HepG2 (cell line): ENCODE data around the gene ZNF277.

Experiments used
- EP300 ChIP-seq, 3 experiments: sonication (generic) in 1 of 3; formaldehyde crosslinking in 1 of 3; IDR thresholded peaks; 2 replicates each; pipeline versions ENCODE4 v1.5.1 to v1.6.1; 2011 to 2020; ENCODE audit warnings: low read depth in 2 of 3, low read length in 2 of 3, borderline replicate concordance in 1 of 3, improper control_type of control experiment in 1 of 3, mild to moderate bottlenecking in 1 of 3, missing genetic modification reagents in 1 of 3, moderate library complexity in 1 of 3
- FOXA1 ChIP-seq, 2 experiments: fragments of 450-650 bp in 1 of 2; sonication (generic) in 1 of 2; formaldehyde crosslinking in 1 of 2; IDR thresholded peaks; 2 replicates each; pipeline versions ENCODE4 v1.4.0 to v1.6.1; 2016 to 2020; ENCODE audit warnings: missing genetic modification reagents in 1 of 2
- FOXJ3 ChIP-seq: sonication (generic); formaldehyde crosslinking; IDR thresholded peaks from 2 replicates; pipeline ENCODE4 v1.4.0; 2020; ENCODE audit warnings: missing genetic modification reagents, mild to moderate bottlenecking, borderline replicate concordance
- RFX5 ChIP-seq: IDR thresholded peaks from 2 replicates; pipeline ENCODE4 v1.6.1; 2011; ENCODE audit warnings: low read depth, low read length, improper control_type of control experiment
- TCF7L2 ChIP-seq: IDR thresholded peaks from 2 replicates; pipeline ENCODE4 v1.6.1; 2011; ENCODE audit warnings: mild to moderate bottlenecking, low read depth, low read length, moderate library complexity
- ZNF335 ChIP-seq: sonication (generic); formaldehyde crosslinking; IDR thresholded peaks from 2 replicates; pipeline ENCODE4 v1.4.0; 2020; ENCODE audit warnings: missing genetic modification reagents
- ZNF432 ChIP-seq: sonication (generic); formaldehyde crosslinking; IDR thresholded peaks from 2 replicates; pipeline ENCODE4 v1.5.0; 2020; ENCODE audit warnings: missing genetic modification reagents, mild to moderate bottlenecking, borderline replicate concordance
- ZSCAN31 ChIP-seq: sonication (generic); formaldehyde crosslinking; IDR thresholded peaks from 2 replicates; pipeline ENCODE4 v1.5.0; 2020; ENCODE audit warnings: low read depth, mild to moderate bottlenecking, missing genetic modification reagents
- TF ChIP-seq, protein P1 (sequence below): sonication (generic); formaldehyde crosslinking; conservative IDR thresholded peaks from 2 replicates; pipeline ENCODE4 v1.4.0; 2020; ENCODE audit warnings: missing genetic modification reagents
- TF ChIP-seq, protein P2 (sequence below): sonication (generic); formaldehyde crosslinking; conservative IDR thresholded peaks from 2 replicates; pipeline ENCODE4 v1.4.0; 2020; ENCODE audit warnings: missing genetic modification reagents
- TF ChIP-seq, protein P3 (sequence below): sonication (generic); formaldehyde crosslinking; IDR thresholded peaks from 2 replicates; pipeline ENCODE4 v1.5.1; 2020; ENCODE audit warnings: missing genetic modification reagents, mild to moderate bottlenecking, borderline replicate concordance

DNA sequence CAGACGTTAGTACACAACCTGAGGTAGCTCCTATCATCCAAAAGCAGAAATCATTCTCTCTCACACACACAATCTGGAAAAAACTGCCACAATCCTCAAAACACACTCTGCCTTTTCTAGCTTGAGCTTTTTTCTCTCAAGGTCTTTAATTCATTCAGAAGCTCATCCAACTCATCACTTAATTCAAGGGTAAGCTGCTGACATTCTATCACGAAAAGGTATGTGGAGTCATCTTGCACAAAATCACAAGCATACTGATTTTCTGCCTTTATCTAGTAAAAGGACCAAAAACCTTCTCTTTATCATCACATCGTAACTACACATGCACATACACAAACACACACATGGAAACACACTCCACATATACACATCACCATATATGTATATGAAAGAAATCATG, 32.3 kb upstream of the ZNF277 start:
- TF ChIP-seq ZNF335 (CRISPR knock-in tag) (no peak), ZSCAN31 (no peak), ZNF432 (no peak), TCF7L2 (no peak), FOXA1 (IDR thresholded peaks at IDR 0.05) (no peak), FOXA1 (CRISPR knock-in tag; IDR thresholded peaks at IDR 0.05) (no peak), RFX5 (no peak), FOXJ3 (CRISPR knock-in tag) (no peak), EP300 (IDR thresholded peaks at IDR 0.05; ENCODE audit: low read depth in 2 of 2, low read length in 2 of 2) (no peak), EP300 (CRISPR knock-in tag; IDR thresholded peaks at IDR 0.05; ENCODE audit: borderline replicate concordance) (no peak)
- TF ChIP-seq, protein P1, sequence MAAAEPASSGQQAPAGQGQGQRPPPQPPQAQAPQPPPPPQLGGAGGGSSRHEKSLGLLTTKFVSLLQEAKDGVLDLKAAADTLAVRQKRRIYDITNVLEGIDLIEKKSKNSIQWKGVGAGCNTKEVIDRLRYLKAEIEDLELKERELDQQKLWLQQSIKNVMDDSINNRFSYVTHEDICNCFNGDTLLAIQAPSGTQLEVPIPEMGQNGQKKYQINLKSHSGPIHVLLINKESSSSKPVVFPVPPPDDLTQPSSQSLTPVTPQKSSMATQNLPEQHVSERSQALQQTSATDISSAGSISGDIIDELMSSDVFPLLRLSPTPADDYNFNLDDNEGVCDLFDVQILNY (CRISPR knock-in tag) = no peak
- TF ChIP-seq, protein P2, sequence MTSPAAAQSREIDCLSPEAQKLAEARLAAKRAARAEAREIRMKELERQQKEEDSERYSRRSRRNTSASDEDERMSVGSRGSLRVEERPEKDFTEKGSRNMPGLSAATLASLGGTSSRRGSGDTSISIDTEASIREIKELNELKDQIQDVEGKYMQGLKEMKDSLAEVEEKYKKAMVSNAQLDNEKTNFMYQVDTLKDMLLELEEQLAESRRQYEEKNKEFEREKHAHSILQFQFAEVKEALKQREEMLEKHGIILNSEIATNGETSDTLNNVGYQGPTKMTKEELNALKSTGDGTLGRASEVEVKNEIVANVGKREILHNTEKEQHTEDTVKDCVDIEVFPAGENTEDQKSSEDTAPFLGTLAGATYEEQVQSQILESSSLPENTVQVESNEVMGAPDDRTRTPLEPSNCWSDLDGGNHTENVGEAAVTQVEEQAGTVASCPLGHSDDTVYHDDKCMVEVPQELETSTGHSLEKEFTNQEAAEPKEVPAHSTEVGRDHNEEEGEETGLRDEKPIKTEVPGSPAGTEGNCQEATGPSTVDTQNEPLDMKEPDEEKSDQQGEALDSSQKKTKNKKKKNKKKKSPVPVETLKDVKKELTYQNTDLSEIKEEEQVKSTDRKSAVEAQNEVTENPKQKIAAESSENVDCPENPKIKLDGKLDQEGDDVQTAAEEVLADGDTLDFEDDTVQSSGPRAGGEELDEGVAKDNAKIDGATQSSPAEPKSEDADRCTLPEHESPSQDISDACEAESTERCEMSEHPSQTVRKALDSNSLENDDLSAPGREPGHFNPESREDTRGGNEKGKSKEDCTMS (CRISPR knock-in tag) = no peak
- TF ChIP-seq, protein P3, sequence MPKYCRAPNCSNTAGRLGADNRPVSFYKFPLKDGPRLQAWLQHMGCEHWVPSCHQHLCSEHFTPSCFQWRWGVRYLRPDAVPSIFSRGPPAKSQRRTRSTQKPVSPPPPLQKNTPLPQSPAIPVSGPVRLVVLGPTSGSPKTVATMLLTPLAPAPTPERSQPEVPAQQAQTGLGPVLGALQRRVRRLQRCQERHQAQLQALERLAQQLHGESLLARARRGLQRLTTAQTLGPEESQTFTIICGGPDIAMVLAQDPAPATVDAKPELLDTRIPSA (CRISPR knock-in tag) = no peak
